Uterus (tissue), 4 donors: ENCODE results near the gene STPG2. TPM values are rescaled to one million over a fixed set of nuclear protein-coding genes. Genes with fewer than 3 reads are reported as not detected.

Source experiments
- DNase-seq, 2 donors: peaks; one replicate each; pipeline ENCODE4 v3.0.0-alpha.2; 2019 to 2020
- H3K27ac ChIP-seq, 2 donors: fragments of 200-600 bp; sonication (generic); 1 replicate in 1 of 2; 2 replicates in 1 of 2; pipeline ENCODE4 v1.5.1; 2016 to 2018
- H3K27me3 ChIP-seq, 2 donors: fragments of 200-600 bp; sonication (generic); one replicate each; pipeline ENCODE4 v1.5.1; 2018 to 2019; ENCODE audit warnings: control low read depth in 1 of 2
- H3K36me3 ChIP-seq, 2 donors: fragments of 200-600 bp; sonication (generic); one replicate each; pipeline ENCODE4 v1.5.1; 2019; ENCODE audit warnings: control low read depth in 1 of 2
- H3K4me1 ChIP-seq, 2 donors: fragments of 200-600 bp; sonication (generic); one replicate each; pipeline ENCODE4 v1.5.1; 2018 to 2019; ENCODE audit warnings: control low read depth in 1 of 2
- H3K4me3 ChIP-seq, 2 donors: fragments of 200-600 bp; sonication (generic); 1 replicate in 1 of 2; 2 replicates in 1 of 2; pipeline ENCODE4 v1.5.1; 2018 to 2019; ENCODE audit warnings: mild to moderate bottlenecking in 1 of 2
- H3K9me3 ChIP-seq, 2 donors: fragments of 200-600 bp; sonication (generic); one replicate each; pipeline ENCODE4 v1.5.1; 2019; ENCODE audit warnings: control low read depth in 1 of 2
- POLR2A ChIP-seq, 2 donors: fragments of 450-650 bp; IDR thresholded peaks; one replicate each; pipeline ENCODE4 v1.6.1; 2016; ENCODE audit warnings: antibody characterized with exemption in 2 of 2, mild to moderate bottlenecking in 1 of 2, moderate library complexity in 1 of 2
- intact Hi-C: fragments of 100-400 bp; cut with DNase I; formaldehyde crosslinking; loops from one replicate; pipeline ENCODE4 v1.15.1; 2023; ENCODE audit warnings: low total_unique reads
- total RNA-seq, 4 donors: library from RNA; depleted of rRNA in 3 of 4; stranded (reverse); fragments of >200 nt in 3 of 4; gene quantifications; one replicate each; pipeline versions ENCODE4 v1.1.0 to v1.2.4, GENCODE V29; 2014 to 2023
- TF ChIP-seq, protein P1 (sequence below), 4 experiments: fragments of 200-600 bp in 2 of 4; fragments of 450-650 bp in 2 of 4; sonication (generic) in 2 of 4; IDR thresholded peaks; one replicate each; pipeline ENCODE4 v1.5.1; 2016 to 2019; ENCODE audit warnings: antibody characterized with exemption in 4 of 4, mild to moderate bottlenecking in 2 of 4, moderate library complexity in 1 of 4
- donor health status: DM: yes; HTN: yes; CAD: no.

Gene STPG2
- total RNA-seq, 4 donors from 2014 or later, result 0.26 to 1.0 (median 0.61) TPM; not detected in 1

GRCh38 chr4:98150092-98150761, 7.0 kb upstream of the STPG2 start:
- Histone ChIP-seq H3K27ac (no peak overlapping the region), H3K36me3 (no peaks in the 10 kb centered on the region), H3K9me3 (no peaks in the 10 kb centered on the region), H3K27me3 (no peaks in the 10 kb centered on the region), H3K4me3 (no peak overlapping the region), H3K4me1 (no peaks in the 10 kb centered on the region)
- no peak for DNase-seq
- intact Hi-C loops, result no loop called here
- TF ChIP-seq, protein P1, sequence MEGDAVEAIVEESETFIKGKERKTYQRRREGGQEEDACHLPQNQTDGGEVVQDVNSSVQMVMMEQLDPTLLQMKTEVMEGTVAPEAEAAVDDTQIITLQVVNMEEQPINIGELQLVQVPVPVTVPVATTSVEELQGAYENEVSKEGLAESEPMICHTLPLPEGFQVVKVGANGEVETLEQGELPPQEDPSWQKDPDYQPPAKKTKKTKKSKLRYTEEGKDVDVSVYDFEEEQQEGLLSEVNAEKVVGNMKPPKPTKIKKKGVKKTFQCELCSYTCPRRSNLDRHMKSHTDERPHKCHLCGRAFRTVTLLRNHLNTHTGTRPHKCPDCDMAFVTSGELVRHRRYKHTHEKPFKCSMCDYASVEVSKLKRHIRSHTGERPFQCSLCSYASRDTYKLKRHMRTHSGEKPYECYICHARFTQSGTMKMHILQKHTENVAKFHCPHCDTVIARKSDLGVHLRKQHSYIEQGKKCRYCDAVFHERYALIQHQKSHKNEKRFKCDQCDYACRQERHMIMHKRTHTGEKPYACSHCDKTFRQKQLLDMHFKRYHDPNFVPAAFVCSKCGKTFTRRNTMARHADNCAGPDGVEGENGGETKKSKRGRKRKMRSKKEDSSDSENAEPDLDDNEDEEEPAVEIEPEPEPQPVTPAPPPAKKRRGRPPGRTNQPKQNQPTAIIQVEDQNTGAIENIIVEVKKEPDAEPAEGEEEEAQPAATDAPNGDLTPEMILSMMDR (IDR thresholded peaks at IDR 0.05), result no peak
- no peak for TF ChIP-seq POLR2A (IDR thresholded peaks at IDR 0.05)

- intact Hi-C loops, result no loop called here
- no peak overlapping the region for H3K4me3 ChIP-seq
- H3K27me3 ChIP-seq, result no peaks in the 10 kb centered on the region
- H3K27ac ChIP-seq, result no peak overlapping the region
- DNase-seq, result no peak
- no peaks in the 10 kb centered on the region for H3K4me1 ChIP-seq
- TF ChIP-seq, protein P1 (IDR thresholded peaks at IDR 0.05), result no peak
- TF ChIP-seq POLR2A (IDR thresholded peaks at IDR 0.05), result no peak
- no peaks in the 10 kb centered on the region for H3K36me3 ChIP-seq
- H3K9me3 ChIP-seq, result no peaks in the 10 kb centered on the region
Observed at GRCh38 chr4:98148856-98149255, 5.6 kb upstream of the STPG2 start.

DNA sequence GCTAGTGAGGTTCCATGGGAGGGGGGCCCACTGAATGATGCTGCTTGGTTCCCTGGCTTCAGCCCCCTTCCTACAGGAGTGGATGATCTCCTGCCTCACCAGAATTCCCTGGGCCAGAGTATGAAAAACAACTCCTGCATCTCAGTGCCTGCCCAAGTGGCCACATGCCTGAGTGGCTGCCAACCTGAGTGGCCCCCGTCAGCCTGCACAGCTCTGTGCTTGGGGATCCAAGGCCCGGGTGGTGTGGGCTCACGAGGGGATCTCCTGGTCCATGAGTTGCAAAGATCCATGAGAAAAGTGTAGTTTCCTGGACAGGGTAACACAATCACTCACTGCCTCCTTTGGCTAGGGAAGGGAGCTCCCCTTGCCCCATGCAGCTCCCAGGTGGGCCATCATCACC, 17.1 kb downstream of the STPG2 start:
- intact Hi-C loops, result no loop called here
- Histone ChIP-seq H3K27ac (no peak overlapping the region), H3K36me3 (no peaks in the 10 kb centered on the region), H3K4me3 (no peak overlapping the region), H3K9me3 (peaks cover 0 to 3% of the 10 kb centered on the region in 2 donors), H3K4me1 (no peaks in the 10 kb centered on the region), H3K27me3 (no peaks in the 10 kb centered on the region)
- TF ChIP-seq, protein P1 (IDR thresholded peaks at IDR 0.05), result no peak
- no peak for TF ChIP-seq POLR2A (IDR thresholded peaks at IDR 0.05)
- DNase-seq, result no peak

GRCh38 chr4:98125585-98125984, 17.7 kb downstream of the STPG2 start:
- Histone ChIP-seq H3K27me3 (no peaks in the 10 kb centered on the region), H3K27ac (no peak overlapping the region), H3K4me1 (no peaks in the 10 kb centered on the region), H3K36me3 (no peaks in the 10 kb centered on the region), H3K4me3 (no peak overlapping the region), H3K9me3 (peaks cover 0 to 3% of the 10 kb centered on the region in 2 donors)
- DNase-seq, result no peak
- TF ChIP-seq, protein P1 (IDR thresholded peaks at IDR 0.05), result no peak
- no peak for TF ChIP-seq POLR2A (IDR thresholded peaks at IDR 0.05)
- intact Hi-C loops, result no loop called here

- no peak for TF ChIP-seq POLR2A (IDR thresholded peaks at IDR 0.05)
- TF ChIP-seq, protein P1 (IDR thresholded peaks at IDR 0.05), result no peak
- Histone ChIP-seq H3K36me3 (no peaks in the 10 kb centered on the region), H3K27me3 (no peaks in the 10 kb centered on the region), H3K27ac (no peak overlapping the region), H3K4me1 (no peaks in the 10 kb centered on the region), H3K4me3 (no peak overlapping the region), H3K9me3 (no peaks in the 10 kb centered on the region)
- no peak for DNase-seq
- intact Hi-C loops, result no loop called here
Observed at GRCh38 chr4:98117363-98117762, 25.9 kb downstream of the STPG2 start.
